ENCODE measurements around the gene FNIP1.
"Not testable (repeated sequence)": the region's sequence is repeated elsewhere in the genome, so short reads cannot be mapped to it uniquely, and the experiment has no call there.

FNIP1 gene

DNA sequence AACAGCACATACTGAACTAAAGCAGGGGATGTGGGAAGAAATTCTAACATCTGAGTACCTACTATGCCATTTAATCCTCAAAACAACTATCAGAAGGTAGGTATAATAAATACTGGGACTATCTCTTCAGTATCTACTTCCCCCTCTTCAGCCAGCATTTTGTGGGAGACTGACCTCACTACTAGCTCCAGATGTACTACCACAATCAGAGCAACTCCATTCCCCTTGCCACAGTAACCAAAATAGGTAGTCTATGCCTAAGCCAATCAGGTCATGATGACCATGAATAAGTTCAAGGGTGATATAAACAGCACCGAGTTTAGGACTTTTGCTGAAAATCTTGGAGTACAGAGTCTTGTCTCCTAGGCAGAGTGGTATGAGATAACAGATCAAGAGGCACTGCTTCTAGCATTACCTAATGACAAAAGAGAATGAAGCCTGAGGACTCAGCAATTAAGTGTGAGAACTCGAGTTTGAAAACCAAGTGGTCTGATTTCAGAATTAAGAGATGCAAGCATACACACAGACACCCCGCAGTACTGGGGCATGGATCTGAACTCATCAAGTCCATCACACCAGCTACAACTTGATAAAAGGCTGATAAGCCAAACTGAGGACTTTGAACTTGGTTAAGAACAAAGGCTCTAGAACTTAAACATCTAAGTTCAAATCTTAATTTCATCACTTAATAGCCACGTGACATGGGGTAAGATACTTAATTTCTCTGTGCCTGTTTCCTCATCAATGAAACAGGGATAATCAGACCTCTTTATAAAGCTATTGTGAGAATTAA, 9.7 kb downstream of the FNIP1 start:
- DNase-seq: no peak

DNA sequence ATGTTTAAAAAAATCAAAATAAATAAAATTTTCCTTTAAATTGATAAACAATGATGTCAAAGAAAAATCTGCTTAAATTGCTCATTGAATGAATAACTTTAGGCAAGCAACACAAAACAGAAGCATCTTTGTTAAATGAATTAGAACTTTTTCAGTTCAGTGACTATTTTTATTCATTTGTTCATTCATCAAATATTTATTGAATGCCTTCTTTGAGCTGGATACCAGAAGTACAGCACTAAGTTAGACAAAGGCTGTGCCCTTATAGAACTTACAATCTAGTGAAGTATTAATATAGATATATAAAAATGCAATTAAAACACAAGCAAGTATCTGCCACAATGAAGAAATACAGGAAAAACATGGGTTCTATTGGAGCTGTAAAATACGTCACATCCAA, 10.8 kb downstream of the FNIP1 start:
- no peak for DNase-seq

DNA sequence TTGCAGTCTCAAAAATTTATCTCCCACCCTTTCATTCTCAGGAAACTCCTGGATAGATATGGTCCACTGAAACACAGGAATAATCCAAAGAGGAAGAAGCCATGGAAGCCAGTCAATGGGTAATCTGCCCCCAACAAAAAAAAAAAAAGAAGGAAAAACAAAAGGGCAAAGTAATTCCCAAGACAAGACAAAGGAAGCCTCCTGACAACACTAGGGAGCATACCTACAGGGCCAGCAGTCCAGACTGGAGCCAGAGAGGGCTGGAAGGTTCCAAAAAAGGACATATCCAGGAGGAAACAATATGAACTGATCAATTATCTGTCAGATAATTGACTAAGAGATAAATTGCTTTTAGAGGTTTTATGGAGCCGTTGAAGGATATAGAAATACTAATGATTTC, 12.9 kb downstream of the FNIP1 start:
- no peak for DNase-seq

DNA sequence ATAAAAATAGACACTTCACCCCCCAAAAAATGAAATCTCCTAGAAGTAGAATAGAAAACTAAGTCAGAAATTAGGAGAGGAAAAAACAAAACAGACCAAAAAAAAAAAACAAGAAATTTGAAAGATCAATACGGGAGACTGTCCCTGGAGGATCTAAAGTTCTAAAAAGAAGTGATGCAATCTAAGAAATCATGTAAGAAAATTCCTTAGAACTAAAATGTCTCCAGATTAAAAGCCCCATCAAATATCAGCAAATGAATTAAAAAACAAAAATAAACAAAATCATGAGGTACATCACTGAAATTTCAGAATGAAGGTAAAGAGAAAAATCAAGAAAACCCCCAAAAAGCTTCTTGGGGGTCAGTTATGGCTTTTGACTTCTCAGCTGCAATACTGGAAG, 13.5 kb downstream of the FNIP1 start:
- DNase-seq: no peak

DNA sequence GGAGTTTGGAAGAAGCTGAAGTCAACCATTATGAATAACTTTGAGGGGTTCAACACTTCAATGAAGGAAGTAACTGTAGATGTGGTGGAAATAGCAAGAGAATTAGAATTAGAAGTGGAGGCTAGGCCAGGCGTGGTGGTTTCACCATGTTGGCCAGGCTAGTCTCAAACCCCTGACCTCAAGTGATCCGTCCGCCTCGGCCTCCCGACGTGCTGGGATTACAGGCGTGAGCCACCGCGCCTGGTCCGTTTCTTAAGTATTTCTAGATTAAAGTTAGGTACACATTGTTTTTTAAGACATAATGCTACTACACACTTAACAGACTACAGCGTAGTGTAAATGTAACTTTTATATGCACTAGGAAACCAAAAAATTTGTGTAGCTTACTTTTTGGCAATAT, 14.1 kb downstream of the FNIP1 start:
- DNase-seq: no peak

DNA sequence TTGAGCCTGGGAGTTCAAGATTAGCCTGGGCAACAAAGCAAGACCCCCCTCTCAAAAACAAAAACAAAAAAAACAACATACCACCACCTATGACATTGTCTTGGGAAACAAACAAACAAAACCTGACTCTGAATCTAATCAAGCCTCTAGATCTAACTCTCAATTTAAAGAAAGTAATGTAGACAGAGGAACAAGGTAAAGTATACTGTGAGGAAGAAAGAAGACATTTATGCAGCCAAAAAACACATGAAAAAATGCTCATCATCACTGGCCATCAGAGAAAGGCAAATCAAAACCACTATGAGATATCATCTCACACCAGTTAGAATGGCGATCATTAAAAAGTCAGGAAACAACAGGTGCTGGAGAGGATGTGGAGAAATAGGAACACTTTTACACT, 18.7 kb downstream of the FNIP1 start:
- not testable (repeated sequence) for DNase-seq

DNA sequence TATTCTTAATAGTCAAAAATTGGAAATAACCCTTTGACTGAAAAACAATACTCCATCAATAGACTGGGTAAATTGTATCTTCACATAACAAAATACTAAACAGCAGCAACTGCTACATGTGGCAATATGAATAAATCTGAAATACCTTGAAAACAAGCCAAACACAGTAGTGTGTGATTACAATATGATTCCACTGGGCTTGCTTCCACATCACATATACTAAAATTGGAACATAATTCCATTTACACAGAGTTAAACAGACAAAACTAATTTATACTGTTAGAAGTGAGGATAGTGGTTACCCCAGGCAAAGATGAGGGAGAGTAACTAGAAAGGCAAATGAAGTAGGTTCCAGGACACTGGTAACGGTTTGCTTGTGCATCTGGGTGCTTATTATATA, 20.4 kb downstream of the FNIP1 start:
- DNase-seq: no peak

DNA sequence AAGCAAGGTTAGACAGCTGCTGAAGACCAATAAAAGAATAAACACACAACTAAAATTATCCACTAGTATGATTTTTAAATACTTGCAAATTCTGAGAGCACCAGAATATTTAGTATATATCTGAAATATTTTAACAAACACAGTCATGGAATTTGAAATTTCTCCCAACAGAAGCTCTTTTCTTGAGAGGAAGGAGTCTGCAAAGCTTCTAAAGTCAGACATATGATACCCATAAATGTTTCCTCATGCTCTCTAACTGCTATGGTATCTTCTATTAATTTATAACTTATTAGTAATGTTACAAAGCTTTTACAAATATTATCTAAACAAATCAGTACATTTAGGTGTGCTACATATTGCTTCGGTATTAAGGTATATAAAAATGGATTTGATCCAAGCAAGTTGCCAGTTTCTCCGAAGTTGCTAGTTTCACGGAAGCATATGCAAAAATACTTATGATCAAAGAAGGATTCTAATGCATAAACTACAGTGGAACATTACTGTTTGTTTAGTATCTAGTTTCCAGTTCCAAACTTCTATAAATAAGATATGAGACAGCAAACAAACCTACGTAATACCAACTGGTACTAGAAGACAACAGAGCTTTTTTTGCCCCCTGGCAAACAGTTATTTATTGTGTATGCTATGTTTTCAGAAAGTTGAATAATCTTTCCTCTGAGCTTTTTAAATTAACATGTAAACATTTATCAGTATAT, 22.0 kb downstream of the FNIP1 start:
- DNase-seq: no peak

DNA sequence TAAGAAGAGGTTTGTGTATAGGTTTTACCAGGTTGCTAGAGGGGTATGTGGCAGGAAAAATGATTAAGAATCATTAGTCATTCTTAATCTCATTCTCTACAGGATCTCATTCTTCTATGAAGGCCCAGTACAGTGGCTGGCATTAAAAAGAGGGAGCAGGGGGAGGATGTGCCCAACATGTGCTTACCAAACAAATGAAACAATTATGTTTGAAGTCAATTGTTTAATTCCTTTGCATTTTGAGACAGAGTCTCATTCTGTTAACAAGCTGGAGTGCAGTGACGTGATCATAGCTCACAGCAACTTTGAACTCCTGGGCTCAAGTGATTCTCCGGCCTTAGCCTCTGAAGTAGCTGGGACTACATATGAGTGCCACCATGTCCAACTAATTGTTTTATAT, 23.0 kb downstream of the FNIP1 start:
- no peak for DNase-seq

DNA sequence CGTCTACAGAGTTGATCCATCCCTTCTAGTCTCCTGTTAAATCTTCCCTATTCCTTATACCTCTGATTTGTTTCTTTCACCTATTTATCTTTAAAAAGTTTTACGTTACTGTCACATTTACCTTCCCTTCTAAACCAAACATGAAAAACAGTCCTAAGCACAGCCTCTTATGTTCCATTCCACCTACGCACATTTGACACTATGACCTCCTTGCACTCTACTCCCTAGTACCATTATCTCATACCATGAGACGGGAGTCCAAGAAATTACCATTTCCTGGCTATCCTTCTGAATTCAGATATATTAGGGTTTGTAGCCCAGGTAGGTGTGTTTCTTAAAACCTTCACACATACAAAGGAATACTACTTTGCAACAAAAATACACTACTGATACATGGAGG, 25.1 kb downstream of the FNIP1 start:
- no peak for DNase-seq

DNA sequence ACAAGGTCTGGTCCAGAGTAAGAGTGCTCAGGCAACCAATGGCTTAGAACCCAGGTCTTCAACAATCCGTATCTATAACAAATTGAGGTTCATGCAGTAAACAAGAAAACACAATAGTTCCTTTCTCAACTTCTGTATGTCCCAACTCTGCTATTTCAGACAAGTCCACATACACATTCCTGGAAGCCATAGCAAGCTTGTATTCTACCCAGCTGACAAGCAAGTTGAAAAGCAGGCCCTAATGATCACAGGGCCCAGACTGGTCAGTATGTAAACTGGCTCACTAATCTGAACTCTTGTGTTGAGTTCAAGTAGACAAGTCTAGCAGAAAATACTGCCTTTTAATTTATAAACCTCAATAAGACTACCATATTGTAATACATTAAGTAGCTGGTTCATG, 26.9 kb downstream of the FNIP1 start:
- DNase-seq: no peak

DNA sequence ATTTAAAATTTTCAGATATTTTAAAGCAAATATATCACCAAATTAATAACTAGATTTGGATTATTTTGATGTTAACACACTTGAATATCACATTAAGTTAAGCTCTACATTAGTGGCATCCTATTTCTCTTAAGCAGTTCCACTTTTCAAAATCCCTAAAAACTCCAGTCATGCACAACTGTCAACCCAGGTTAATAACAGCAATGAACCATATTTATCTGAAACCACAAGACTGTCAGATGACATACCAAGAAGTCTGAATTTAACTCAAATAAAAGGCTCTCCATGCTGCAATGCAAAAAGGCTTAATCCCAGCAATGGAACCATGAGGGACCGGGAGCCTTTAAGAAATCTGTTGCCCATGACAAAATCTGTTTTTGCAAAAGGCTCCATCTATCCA, 27.5 kb downstream of the FNIP1 start:
- no peak for DNase-seq

DNA sequence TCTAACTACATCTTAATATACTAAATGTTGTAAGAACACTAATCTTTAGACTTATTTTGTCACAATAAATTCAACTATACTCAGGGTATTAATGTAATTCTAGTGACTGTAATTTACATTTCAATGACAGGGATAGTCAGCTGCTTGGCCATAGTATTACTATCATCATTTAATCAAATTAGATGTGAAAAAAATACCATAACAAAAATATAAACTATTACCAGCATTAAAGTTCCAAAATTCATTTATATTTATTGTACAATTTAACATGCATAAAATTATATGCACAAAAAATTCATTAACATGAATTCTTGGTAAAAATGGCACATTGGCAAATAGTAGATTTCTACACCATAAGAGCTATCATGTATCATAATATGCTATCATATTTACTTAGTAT, 28.9 kb downstream of the FNIP1 start:
- no peak for DNase-seq

DNA sequence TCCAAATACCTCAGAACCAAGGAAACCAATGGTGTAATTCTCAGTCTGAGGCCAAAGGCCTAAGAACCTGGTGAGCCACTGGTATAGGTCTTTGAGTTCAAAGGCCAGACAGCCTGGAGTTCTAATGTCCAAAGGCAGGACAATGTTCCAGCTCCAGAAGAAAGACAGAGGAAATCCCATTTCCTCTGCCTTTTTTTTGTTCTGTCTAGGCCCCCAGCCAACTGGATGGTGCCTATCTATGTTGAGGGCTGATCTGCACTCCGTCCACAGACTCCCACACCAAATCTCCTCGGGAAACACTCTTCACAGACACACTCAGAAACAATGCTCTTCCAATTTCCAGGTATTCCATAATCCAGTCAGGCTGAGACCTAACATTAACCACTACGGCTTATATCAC, 30.1 kb downstream of the FNIP1 start:
- DNase-seq: no peak

DNA sequence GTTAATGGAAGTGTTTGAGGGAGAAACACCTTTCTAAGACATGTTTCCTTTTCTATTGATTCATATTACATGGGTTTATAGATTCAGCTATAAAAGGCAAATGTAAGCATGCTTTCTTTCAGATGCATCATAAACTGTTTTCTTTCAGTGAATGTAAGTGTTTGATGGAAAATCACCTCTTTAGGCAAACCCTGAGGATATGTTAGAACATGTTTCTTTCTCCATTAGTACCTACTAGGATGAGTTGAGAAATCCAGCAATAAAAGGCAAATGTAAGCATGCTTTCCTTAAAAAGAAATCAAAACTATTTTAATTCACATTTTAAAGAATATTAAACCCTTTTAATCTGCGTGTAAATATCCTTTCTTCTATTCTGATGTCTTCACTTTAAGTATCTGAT, 31.6 kb downstream of the FNIP1 start:
- DNase-seq: no peak

DNA sequence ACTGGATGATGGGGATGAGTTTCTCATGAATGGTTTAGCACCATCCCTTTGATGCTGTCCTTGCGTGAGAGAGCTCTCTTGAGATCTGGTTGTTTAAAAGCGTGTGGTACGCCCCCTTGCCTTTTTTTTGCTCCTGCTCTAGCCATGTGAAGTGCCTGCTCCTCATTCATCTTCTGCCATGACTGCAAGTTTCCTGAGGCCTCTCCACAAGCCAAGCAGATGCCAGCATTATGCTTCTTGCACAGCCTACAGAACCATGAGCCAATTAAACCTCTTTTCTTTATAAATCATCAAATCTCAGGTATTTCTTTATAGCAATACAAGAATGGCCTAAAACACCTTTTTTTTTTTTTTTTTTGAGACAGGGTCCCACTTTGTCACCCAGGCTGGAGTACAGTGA, 32.8 kb downstream of the FNIP1 start:
- DNase-seq: no peak

DNA sequence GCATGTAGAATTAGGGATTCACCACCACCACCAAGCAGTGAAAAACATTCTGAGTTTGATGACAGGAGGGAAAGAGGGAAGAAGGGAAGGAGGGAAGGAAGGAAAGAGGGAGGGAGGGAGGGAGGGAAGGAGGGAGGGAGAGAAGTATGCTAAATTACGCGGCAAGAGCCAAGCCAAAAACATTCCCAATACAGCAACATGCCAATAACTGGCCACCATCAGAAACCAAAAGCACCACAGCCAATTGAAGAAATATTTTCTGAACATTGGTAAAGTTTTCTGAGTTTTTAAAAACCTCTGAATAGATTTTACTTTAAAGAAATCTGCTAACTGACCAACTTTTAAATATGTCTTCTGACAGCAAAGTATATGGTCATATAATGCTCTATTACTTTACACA, 36.0 kb downstream of the FNIP1 start:
- DNase-seq: no peak

DNA sequence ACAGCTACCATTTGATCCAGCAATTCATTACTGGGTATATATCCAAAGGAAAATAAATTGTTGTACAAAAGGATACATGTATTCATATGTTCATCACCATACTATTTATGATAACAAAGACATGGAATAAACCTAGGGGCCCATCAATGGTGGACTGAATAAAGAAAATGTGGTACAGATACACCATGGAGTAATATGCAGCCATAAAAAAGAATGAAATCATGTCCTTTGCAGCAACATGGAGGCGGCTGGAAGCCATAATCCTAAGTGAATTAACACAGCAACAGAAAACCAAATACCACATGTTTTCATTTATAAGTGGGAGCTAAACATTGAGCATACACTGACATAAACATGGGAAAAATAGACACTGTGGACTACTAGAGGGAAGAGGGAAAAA, 37.1 kb downstream of the FNIP1 start:
- no peak for DNase-seq

DNA sequence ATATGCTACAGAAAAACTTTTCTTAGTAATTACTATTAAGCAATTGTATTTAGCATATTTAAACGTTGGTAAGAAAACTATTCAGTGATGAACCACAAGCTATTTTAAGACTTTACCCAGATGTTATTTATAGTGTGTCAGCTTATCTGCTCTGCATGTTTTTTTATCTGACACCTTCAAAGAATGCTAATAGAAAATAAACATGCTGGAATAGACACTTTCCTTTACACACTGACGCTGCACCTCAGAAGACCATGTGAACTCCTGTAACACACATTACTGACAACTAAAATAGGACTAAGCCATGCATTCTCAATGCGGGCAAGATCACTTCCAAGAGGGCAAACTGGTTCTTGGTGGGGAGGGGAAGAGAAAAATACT, 38.3 kb downstream of the FNIP1 start:
- no peak for DNase-seq

DNA sequence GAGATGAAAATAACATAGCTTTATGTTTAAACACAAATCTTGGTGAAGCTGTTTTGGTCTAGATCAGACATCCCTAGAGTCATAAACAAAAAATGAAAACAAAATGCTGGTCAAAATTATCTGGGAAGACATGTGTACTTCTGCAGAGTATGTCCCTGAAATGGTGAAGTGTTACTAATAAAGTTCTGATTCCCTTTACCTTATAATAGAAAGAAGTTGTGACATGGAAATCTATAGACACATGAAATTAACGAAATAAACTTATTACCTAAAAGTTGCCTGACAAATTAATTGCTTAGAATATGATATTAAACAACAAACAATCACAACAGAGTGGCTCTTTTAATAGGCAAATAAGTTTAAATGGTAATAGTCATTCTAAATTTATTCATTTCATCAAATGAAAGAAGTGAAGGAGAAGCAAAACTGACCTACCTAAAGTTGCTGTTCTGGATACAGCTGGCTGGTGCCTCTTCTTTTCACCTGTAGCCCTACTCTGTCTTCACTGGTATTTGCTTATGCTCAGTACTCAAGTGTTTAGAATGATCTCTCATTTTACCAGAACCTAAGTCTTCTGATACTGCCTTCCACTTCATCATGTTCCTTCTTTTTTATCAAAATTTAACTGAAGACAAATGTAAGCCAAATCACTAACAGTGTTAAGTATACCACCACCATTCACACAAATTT, 38.8 kb downstream of the FNIP1 start:
- no peak for DNase-seq

DNA sequence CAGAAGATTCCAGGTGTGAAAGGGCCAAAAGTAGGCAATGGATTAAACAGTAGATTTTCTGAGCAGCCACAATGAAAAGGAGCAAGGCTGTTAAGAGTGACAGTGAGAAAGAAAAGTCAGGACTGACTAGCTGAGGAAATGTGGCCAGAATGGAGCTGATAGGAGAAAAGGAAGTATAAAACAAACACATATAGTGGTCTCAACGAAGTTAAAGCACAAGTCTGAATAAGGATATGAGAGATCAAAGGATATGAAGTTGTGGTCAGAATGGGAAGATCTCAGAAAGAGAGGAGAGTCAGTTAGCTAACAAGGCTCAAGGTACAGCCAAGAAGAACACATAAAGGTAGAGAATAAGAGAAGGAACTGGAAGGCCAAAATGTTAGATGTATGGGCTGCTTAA, 39.9 kb downstream of the FNIP1 start:
- DNase-seq: no peak

DNA sequence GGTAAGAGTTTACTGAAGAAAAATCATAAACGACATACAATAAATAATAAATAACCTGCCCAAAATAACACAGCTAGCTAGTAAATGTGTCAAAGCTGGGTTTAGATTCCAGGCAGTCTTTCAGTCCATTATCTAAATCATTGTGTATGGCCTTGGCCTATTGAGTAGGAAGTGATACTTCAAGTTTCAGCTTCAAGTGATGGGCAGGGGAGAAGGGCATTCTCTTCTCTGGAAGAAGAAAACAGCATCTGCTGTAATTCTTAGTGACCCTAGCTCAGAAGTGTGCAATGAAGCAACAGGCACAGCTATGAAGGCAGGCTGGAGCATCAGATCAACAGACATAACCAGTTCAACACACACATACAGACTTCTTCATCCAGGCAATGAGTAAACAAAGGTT, 42.5 kb downstream of the FNIP1 start:
- DNase-seq: no peak

DNA sequence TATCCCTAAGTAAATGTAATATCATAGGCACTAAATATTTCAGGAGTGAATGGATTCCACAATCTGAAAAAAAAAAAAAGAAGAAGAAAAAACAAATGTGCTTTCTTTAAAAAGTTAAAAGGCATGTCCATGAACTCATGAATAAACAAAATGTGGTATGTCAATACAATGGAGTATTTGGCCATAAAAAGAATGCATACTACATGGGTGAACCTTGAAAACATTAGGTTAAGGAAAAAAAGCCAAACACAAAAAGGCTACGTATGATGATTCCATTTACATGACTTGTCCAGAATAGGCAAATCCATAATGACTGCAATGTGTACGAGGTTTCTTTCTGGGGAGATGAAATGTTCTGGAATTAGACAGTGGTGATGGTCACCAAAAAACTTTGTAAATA, 45.3 kb downstream of the FNIP1 start:
- DNase-seq: no peak

DNA sequence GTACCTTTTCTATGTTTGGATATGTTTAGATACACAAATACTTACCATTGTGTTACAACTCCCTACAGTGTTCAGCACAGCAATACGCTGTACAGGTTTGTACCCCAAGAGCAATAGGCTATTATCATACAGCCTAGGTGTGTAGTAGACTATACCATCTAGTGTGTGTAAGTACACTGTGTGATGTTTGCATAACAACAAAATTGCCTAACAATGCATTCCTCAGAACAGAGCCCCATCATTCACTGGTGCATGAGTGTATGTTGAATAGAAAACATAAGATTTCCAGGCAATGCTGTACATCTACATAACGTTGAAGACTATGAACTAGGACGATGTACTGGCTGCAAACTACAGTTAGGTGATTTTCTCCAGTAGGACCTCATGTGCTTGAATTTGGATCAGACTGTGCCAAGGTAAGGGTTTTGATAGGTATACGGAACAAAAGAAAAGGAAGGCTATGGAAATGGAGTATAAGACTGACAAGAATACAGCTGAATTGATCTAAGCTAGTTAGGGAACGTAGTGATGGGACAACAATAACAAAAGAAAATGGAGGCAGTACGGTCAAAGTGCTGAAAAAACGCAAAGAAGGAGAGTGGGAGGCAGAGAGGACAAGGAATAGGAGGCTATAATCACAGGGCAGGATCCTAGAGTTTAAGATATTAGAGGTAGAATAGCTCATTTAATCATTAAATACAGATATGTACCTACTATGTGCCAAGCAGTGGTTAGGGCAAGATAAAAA, 46.9 kb downstream of the FNIP1 start:
- DNase-seq: no peak

All from AML-193 (cell line).